HCT116 (cell line): ENCODE data around the gene NR2F2. TPM values are rescaled to one million over a fixed set of nuclear protein-coding genes. Genes with fewer than 3 reads are reported as not detected.

ENCODE experiments used
- ATAC-seq: fragments of 200-7000 bp; cut with Tn5 transposase; 2 replicates; pipeline ENCODE4 v1.9.1; 2020; ENCODE audit warnings: mild to moderate bottlenecking, moderate library complexity
- BruUV-seq: library from RNA; stranded (reverse); fragments of 400-500 nt; replicated peaks from 2 replicates; lab custom pipeline; 2021; lab: Mats Ljungman, UMichigan
- CTCF ChIA-PET: fragments of 300-600 bp; sonication (Branson Sonifier 250); formaldehyde crosslinking; loops from one replicate; lab custom pipeline; 2021; ENCODE audit warnings: antibody characterized with exemption; lab: Charles Lee
- POLR2A ChIA-PET: fragments of 300-600, 350-600 bp; sonication (Branson Sonifier 250); formaldehyde crosslinking; loops from one replicate; lab custom pipeline; 2021; ENCODE audit warnings: antibody characterized with exemption; lab: Charles Lee
- RAD21 ChIA-PET, 2 experiments: fragments of 300-600 bp; sonication (Branson Sonifier 250); formaldehyde crosslinking; loops; one replicate each; lab custom pipeline; 2023; ENCODE audit warnings: low total read pairs in 2 of 2; ENCODE audit not compliant: uncharacterized antibody in 2 of 2, unreplicated experiment in 2 of 2, low non-redundant PET in 1 of 2; lab: Charles Lee
- DNase-seq: peaks from one replicate; pipeline ENCODE4 v3.0.0-alpha.2; 2010; ENCODE audit warnings: low read depth, low spot score
- H2AFZ ChIP-seq: fragments of 200-600 bp; shearing (Covaris generic), sonication (generic); 2 replicates; pipeline ENCODE4 v1.6.1; 2017; ENCODE audit warnings: low read depth, mixed run types, mixed read lengths, antibody characterized with exemption, low read length; ENCODE audit not compliant: poor library complexity, severe bottlenecking
- H3K27ac ChIP-seq: 2 replicates; pipeline ENCODE4 v1.5.1; 2012; ENCODE audit warnings: low read depth, low read length
- H3K27me3 ChIP-seq: fragments of 200-600 bp; sonication (generic); 2 replicates; pipeline ENCODE4 v1.6.1; 2016; ENCODE audit warnings: mixed run types, low read length, mixed read lengths; ENCODE audit not compliant: insufficient read depth
- H3K36me3 ChIP-seq, 2 experiments: fragments of 200-500 bp in 1 of 2; fragments of 200-600 bp in 1 of 2; sonication (Bioruptor generic) in 1 of 2; sonication (generic) in 1 of 2; 2 replicates each; pipeline versions ENCODE4 v1.5.1 to v1.6.1; 2014 to 2016; ENCODE audit warnings: low read length in 2 of 2, inconsistent platforms in 1 of 2, mixed read lengths in 1 of 2, mixed run types in 1 of 2; ENCODE audit not compliant: insufficient read depth in 2 of 2, control insufficient read depth in 1 of 2
- H3K4me1 ChIP-seq, 2 experiments: fragments of 200-600 bp in 1 of 2; sonication (generic) in 1 of 2; 2 replicates each; pipeline versions ENCODE4 v1.5.1 to v1.6.1; 2012 to 2017; ENCODE audit warnings: low read length in 2 of 2, inconsistent platforms in 1 of 2, mild to moderate bottlenecking in 1 of 2, mixed read lengths in 1 of 2, mixed run types in 1 of 2, moderate library complexity in 1 of 2; ENCODE audit not compliant: insufficient read depth in 2 of 2, control insufficient read depth in 1 of 2
- H3K4me2 ChIP-seq: fragments of 200-600 bp; sonication (generic); 2 replicates; pipeline ENCODE4 v1.6.1; 2017; ENCODE audit warnings: mixed run types, low read length, mixed read lengths
- H3K4me3 ChIP-seq, 2 experiments: fragments of 200-600 bp in 1 of 2; sonication (generic) in 1 of 2; replicated peaks in 1 of 2; 2 replicates each; pipeline ENCODE4 v1.5.1; 2011 to 2016; ENCODE audit warnings: low read length in 2 of 2, control low read depth in 1 of 2, low read depth in 1 of 2, mild to moderate bottlenecking in 1 of 2, mixed read lengths in 1 of 2, mixed run types in 1 of 2
- H3K79me2 ChIP-seq: fragments of 200-600 bp; sonication (generic); 2 replicates; pipeline ENCODE4 v1.6.1; 2017; ENCODE audit warnings: mild to moderate bottlenecking, mixed run types, low read length, moderate library complexity, mixed read lengths; ENCODE audit not compliant: insufficient read depth
- H3K9ac ChIP-seq: fragments of 200-600 bp; sonication (generic); 2 replicates; pipeline ENCODE4 v1.6.1; 2016; ENCODE audit warnings: low read length, mixed read lengths
- H3K9me2 ChIP-seq: fragments of 200-600 bp; sonication (generic), shearing (Covaris generic); 2 replicates; pipeline ENCODE4 v1.6.1; 2017; ENCODE audit warnings: mixed run types, mild to moderate bottlenecking, moderate library complexity; ENCODE audit not compliant: insufficient read depth
- H3K9me3 ChIP-seq, 2 experiments: fragments of 200-500 bp in 1 of 2; fragments of 200-600 bp in 1 of 2; sonication (Bioruptor generic) in 1 of 2; sonication (generic) in 1 of 2; 2 replicates each; pipeline ENCODE4 v1.6.1; 2014 to 2017; ENCODE audit warnings: low read length in 2 of 2, mixed read lengths in 2 of 2, inconsistent platforms in 1 of 2, low read depth in 1 of 2, mild to moderate bottlenecking in 1 of 2, mixed run types in 1 of 2, moderate library complexity in 1 of 2; ENCODE audit not compliant: control insufficient read depth in 1 of 2, insufficient read depth in 1 of 2
- H4K20me1 ChIP-seq: fragments of 200-600 bp; sonication (generic), shearing (Covaris generic); 2 replicates; pipeline ENCODE4 v1.6.1; 2017; ENCODE audit warnings: mixed run types, mild to moderate bottlenecking, moderate library complexity; ENCODE audit not compliant: insufficient read depth
- ATF3 ChIP-seq: IDR thresholded peaks from 2 replicates; pipeline ENCODE4 v1.6.1; 2012
- CBX3 ChIP-seq: IDR thresholded peaks from 2 replicates; pipeline ENCODE4 v1.6.1; 2012; ENCODE audit warnings: low read depth
- CEBPB ChIP-seq: IDR thresholded peaks from 2 replicates; pipeline ENCODE4 v1.6.1; 2012; ENCODE audit warnings: low read depth
- EGR1 ChIP-seq: IDR thresholded peaks from 2 replicates; pipeline ENCODE4 v1.6.1; 2012; ENCODE audit warnings: low read depth
- ELF1 ChIP-seq: IDR thresholded peaks from 2 replicates; pipeline ENCODE4 v1.6.1; 2012; ENCODE audit warnings: low read depth, borderline replicate concordance
- EZH2 ChIP-seq: fragments of 200-600 bp; sonication (generic); IDR thresholded peaks from 2 replicates; pipeline ENCODE4 v1.6.1; 2017; ENCODE audit warnings: antibody characterized with exemption, mixed run types
- EZH2phosphoT487 ChIP-seq: fragments of 200-600 bp; IDR thresholded peaks from 2 replicates; pipeline ENCODE4 v1.6.1; 2018; ENCODE audit warnings: antibody characterized with exemption, borderline replicate concordance
- FOSL1 ChIP-seq: IDR thresholded peaks from 2 replicates; pipeline ENCODE4 v1.6.1; 2012; ENCODE audit warnings: low read depth
- JUND ChIP-seq: IDR thresholded peaks from 2 replicates; pipeline ENCODE4 v1.6.1; 2012
- POLR2AphosphoS5 ChIP-seq: IDR thresholded peaks from 2 replicates; pipeline ENCODE4 v1.6.1; 2011; ENCODE audit warnings: mild to moderate bottlenecking, low read depth, low read length, moderate library complexity
- RAD21 ChIP-seq: IDR thresholded peaks from 2 replicates; pipeline ENCODE4 v1.6.1; 2012; ENCODE audit warnings: low read depth, mild to moderate bottlenecking
- SP1 ChIP-seq: IDR thresholded peaks from 2 replicates; pipeline ENCODE4 v1.6.1; 2012; ENCODE audit warnings: low read depth
- TCF7L2 ChIP-seq: IDR thresholded peaks from 2 replicates; pipeline ENCODE4 v1.7.0; 2011; ENCODE audit warnings: borderline replicate concordance, inconsistent platforms; ENCODE audit not compliant: insufficient read depth, insufficient read length; ENCODE audit errors: extremely low read depth
- ZFX ChIP-seq: fragments of 450-650 bp; IDR thresholded peaks from 2 replicates; pipeline ENCODE4 v1.6.1; 2017
- intact Hi-C: fragments of 100-400 bp; cut with micrococcal nuclease; formaldehyde crosslinking; loops from 2 replicates; pipeline ENCODE4 v1.10.0; 2022
- total RNA-seq: library from RNA; stranded (reverse); gene quantifications from one replicate; pipeline ENCODE4 v1.2.1, GENCODE V29; 2021; ENCODE audit not compliant: unreplicated experiment
- TF ChIP-seq, protein P1 (sequence below): IDR thresholded peaks from 2 replicates; pipeline ENCODE4 v1.6.1; 2011; ENCODE audit warnings: mild to moderate bottlenecking, low read length, moderate library complexity; ENCODE audit not compliant: insufficient replicate concordance; ENCODE audit errors: extremely low read depth
- TF ChIP-seq, protein P2 (sequence below), 3 experiments: fragments of 200-600 bp in 1 of 3; sonication (generic) in 1 of 3; IDR thresholded peaks in 2 of 3; conservative IDR thresholded peaks in 1 of 3; 2 replicates each; pipeline ENCODE4 v1.5.1; 2012 to 2017; ENCODE audit warnings: low read depth in 2 of 3, low read length in 2 of 3, antibody characterized with exemption in 1 of 3, borderline replicate concordance in 1 of 3, control low read depth in 1 of 3, mild to moderate bottlenecking in 1 of 3, mixed read lengths in 1 of 3, mixed run types in 1 of 3, moderate library complexity in 1 of 3; ENCODE audit not compliant: insufficient read depth in 1 of 3

NR2F2 gene
- total RNA-seq, 1 experiment from 2014 or later = 61.4 TPM

- no peak overlapping the region for H2AFZ ChIP-seq
- RAD21 ChIA-PET = no interaction called here
- no peak overlapping the region for H3K4me2 ChIP-seq
- peaks cover 11 to 18% of the 10 kb centered on the region in 2 experiments; a peak in 3 of 4 replicates for H3K4me1 ChIP-seq
- POLR2A ChIA-PET = interaction anchor here (1.4 to 1.6 kb wide), 2 partner anchors 9 to 10 kb away, joined by 3 read pairs; partner anchors contain the start of gene NR2F2
- CTCF ChIA-PET = no interaction called here
- TF ChIP-seq CEBPB (no peak), TCF7L2 (no peak), ZFX (no peak), CBX3 (no peak), ELF1 (no peak), ATF3 (no peak), SP1 (no peak), EZH2phosphoT487 (no peak), POLR2AphosphoS5 (no peak), EZH2 (no peak), JUND (no peak), RAD21 (no peak), EGR1 (no peak), FOSL1 (no peak)
- TF ChIP-seq, protein P1, sequence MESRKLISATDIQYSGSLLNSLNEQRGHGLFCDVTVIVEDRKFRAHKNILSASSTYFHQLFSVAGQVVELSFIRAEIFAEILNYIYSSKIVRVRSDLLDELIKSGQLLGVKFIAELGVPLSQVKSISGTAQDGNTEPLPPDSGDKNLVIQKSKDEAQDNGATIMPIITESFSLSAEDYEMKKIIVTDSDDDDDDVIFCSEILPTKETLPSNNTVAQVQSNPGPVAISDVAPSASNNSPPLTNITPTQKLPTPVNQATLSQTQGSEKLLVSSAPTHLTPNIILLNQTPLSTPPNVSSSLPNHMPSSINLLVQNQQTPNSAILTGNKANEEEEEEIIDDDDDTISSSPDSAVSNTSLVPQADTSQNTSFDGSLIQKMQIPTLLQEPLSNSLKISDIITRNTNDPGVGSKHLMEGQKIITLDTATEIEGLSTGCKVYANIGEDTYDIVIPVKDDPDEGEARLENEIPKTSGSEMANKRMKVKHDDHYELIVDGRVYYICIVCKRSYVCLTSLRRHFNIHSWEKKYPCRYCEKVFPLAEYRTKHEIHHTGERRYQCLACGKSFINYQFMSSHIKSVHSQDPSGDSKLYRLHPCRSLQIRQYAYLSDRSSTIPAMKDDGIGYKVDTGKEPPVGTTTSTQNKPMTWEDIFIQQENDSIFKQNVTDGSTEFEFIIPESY = no peak
- TF ChIP-seq, protein P2, sequence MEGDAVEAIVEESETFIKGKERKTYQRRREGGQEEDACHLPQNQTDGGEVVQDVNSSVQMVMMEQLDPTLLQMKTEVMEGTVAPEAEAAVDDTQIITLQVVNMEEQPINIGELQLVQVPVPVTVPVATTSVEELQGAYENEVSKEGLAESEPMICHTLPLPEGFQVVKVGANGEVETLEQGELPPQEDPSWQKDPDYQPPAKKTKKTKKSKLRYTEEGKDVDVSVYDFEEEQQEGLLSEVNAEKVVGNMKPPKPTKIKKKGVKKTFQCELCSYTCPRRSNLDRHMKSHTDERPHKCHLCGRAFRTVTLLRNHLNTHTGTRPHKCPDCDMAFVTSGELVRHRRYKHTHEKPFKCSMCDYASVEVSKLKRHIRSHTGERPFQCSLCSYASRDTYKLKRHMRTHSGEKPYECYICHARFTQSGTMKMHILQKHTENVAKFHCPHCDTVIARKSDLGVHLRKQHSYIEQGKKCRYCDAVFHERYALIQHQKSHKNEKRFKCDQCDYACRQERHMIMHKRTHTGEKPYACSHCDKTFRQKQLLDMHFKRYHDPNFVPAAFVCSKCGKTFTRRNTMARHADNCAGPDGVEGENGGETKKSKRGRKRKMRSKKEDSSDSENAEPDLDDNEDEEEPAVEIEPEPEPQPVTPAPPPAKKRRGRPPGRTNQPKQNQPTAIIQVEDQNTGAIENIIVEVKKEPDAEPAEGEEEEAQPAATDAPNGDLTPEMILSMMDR (IDR thresholded peaks at IDR 0.05 in 2 of 3, conservative IDR thresholded peaks at IDR 0.05 in 1 of 3; ENCODE audit: borderline replicate concordance in 1 of 3, insufficient read depth in 1 of 3, low read depth in 2 of 3, low read length in 2 of 3) = no peak
- no peaks in the 10 kb centered on the region for H3K36me3 ChIP-seq
- no peak overlapping the region for H3K9ac ChIP-seq
- no peak overlapping the region for H3K4me3 ChIP-seq
- H4K20me1 ChIP-seq = no peaks in the 10 kb centered on the region
- no peaks in the 10 kb centered on the region for H3K9me3 ChIP-seq
- BruUV-seq = no TSS peak
- no peaks in the 10 kb centered on the region for H3K9me2 ChIP-seq
- no peaks in the 10 kb centered on the region for H3K27me3 ChIP-seq
- H3K27ac ChIP-seq = no peak overlapping the region
- intact Hi-C loops = no loop called here
- peaks cover 20% of the 10 kb centered on the region for H3K79me2 ChIP-seq
- ATAC-seq (no peak), DNase-seq (no peak)
These were observed 10.4 kb upstream of the NR2F2 start for GRCh38 chr15:96320107-96320506.
